GM10266 (cell line): ENCODE measurements around the gene CMTM7.
"Not testable (repeated sequence)": the region's sequence is repeated elsewhere in the genome, so short reads cannot be mapped to it uniquely, and the experiment has no call there.

Experiments used
- DNase-seq: peaks from one replicate; pipeline ENCODE4 v3.0.0; 2012; ENCODE audit errors: extremely low spot score
- TF ChIP-seq, protein P1 (sequence below): IDR thresholded peaks from 2 replicates; pipeline ENCODE4 v1.5.1; 2012; ENCODE audit warnings: mild to moderate bottlenecking, low read depth; ENCODE audit not compliant: control insufficient read depth, insufficient read depth; ENCODE audit errors: missing control alignments

CMTM7 gene

DNA sequence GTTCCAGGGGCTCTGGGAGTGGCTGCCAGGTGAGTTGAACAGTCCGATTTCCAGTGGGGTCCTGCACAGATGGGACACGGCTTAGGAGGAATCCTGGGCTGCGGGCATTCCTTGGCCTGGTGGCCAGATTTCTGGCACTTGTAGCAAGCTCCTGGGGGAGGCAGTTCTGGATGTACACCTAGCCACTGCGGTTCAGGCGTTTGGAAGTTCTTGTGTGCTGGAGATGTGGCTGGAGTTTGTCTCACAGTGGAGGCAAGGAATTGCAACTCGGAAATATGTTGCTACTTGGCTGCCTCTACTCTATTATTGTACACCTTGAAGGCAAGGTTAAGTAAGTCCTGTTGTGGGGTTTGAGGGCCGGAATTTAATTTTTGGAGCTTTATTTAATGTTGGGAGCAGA, 73.1 kb downstream of the CMTM7 start:
- not testable (repeated sequence) for DNase-seq

DNA sequence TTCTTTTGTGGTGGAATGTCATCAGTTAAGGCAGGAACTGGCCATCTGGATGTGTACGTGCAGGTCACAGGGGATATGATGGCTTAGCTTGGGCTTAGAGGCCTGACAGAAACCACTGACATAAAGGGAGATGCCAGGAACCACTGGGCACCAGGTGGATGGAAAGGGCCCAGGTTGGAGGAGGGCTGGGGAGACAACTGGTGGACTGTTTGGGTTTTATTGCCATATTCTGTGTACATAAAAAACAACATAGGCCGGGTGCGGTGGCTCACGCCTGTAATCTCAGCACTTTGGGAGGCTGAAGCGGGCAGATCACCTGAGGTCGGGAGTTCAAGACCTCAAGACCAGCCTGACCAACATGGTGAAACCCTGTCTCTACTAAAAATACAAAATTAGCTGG, 75.2 kb downstream of the CMTM7 start:
- not testable (repeated sequence) for DNase-seq

DNA sequence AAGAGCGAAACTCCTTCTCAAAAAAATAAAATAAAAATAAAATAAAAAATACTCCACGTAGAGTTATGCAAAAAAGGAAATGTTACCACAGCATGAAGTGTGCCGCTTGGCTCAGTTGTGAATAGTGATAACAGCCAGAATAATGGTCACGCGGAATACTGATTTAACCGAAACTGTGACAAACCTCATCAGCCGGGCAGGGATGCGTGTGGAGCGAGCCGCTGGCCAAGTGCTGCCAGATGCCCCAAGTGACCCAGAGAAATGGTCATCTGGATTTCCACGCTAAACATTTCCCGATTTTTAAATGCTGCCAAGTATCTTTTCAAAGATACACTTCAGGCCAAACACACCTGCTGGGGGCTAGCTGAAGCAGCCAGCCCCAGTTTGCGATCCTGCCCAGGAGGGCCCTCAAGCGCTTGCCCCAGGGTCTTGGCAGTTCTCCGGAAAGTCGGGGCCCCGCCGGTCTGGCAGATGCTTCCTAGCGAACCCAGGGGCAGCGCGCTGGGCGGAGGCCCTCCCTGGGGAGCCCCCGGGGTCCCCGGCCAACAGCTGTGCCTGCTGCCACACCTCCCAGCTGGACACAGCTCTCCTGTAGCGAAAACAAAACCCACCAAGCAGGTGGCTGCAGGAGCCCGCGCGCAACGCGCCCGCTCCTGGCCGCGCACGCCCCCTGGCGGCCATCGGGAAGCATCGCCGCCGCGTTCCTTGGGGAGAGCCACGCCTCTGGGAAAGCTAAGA, 75.8 kb downstream of the CMTM7 start:
- peak; percentile 81 for DNase-seq
- TF ChIP-seq, protein P1, sequence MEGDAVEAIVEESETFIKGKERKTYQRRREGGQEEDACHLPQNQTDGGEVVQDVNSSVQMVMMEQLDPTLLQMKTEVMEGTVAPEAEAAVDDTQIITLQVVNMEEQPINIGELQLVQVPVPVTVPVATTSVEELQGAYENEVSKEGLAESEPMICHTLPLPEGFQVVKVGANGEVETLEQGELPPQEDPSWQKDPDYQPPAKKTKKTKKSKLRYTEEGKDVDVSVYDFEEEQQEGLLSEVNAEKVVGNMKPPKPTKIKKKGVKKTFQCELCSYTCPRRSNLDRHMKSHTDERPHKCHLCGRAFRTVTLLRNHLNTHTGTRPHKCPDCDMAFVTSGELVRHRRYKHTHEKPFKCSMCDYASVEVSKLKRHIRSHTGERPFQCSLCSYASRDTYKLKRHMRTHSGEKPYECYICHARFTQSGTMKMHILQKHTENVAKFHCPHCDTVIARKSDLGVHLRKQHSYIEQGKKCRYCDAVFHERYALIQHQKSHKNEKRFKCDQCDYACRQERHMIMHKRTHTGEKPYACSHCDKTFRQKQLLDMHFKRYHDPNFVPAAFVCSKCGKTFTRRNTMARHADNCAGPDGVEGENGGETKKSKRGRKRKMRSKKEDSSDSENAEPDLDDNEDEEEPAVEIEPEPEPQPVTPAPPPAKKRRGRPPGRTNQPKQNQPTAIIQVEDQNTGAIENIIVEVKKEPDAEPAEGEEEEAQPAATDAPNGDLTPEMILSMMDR: peak; percentile 99

DNA sequence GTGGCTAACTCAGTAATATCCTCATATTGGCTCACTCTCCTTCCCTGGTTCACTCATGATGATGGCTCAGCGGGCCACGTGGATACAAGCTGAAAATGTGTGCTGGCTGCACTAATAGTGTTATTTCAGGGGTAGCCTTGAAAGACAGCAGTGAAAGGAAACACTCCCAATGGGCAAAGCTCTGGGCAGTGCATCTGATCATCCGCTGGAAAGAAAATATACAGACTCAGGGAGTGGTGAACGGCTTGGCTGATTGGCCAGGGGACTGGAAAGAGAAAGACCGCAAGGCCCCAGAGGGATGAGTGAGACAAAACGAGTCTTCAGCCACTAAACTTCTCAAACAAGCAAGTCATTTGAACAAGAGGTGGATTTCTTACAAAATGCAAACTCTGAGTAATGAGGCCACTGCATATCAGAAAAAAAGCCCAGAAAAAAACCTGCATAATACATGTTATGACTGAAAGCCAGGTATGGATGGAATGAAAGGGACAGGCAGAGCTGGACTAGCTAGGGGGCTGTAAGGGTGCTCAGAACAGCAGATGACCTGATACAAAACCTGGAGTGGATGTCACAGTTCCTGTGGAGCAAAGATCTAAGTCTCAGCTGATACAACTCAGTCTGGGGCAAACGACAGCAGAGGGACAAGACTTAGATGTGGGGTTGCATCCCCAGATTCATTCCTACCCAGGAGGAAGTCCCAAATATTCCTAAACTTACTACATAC, 77.7 kb downstream of the CMTM7 start:
- TF ChIP-seq, protein P1: no peak
- no peak for DNase-seq

GRCh38 chr3:32470362-32470761, 78.7 kb downstream of the CMTM7 start:
- DNase-seq: no peak
- TF ChIP-seq, protein P1: no peak

GRCh38 chr3:32471246-32471645, 79.6 kb downstream of the CMTM7 start:
- TF ChIP-seq, protein P1: no peak
- no peak for DNase-seq

DNA sequence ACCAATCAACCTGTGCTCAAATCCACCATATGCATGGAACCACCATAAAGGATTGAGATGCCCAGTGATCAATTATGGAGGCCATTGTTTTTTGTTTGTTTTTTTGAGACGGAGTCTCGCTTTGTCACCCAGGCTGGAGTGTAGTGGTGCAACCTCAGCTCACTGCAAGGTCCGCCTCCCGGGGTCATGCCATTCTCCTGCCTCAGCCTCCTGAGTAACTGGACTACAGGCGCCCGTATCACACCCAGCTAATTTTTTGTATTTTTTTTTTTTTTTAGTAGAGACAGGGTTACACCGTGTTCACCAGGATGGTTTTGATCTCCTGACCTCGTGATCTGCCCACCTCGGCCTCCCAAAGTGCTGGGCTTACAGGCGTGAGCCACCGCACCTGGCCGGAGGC, 80.5 kb downstream of the CMTM7 start:
- not testable (repeated sequence) for DNase-seq

DNA sequence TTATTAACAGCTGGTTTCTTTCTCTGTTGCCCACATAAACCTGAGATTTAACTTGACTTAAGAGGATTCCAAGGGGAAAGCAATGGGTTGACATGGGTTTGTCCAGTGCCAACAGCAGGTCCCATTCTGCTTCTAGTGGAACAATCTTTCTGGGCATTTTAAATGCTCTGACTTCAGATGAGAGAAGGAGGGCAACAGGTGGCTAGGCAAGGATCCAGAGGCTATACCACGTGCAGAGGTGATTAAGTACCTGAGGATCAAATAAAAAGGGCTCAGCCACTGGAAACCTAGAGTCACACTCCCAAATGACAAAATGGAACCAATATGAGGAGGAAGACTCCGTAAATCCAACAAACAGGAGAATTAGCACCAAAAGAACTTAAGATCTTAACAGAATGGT, 82.5 kb downstream of the CMTM7 start:
- TF ChIP-seq, protein P1: no peak

GRCh38 chr3:32480604-32481003, 89.0 kb downstream of the CMTM7 start:
- TF ChIP-seq, protein P1: no peak
- DNase-seq: no peak

More for the DNA sequence above, 82.5 kb downstream of the CMTM7 start:
- DNase-seq: no peak
